H1 (cell line): ENCODE measurements around the gene AGBL1. TPM values are rescaled to one million over a fixed set of nuclear protein-coding genes. Genes with fewer than 3 reads are reported as not detected.

ENCODE experiments used
- GABPA ChIP-seq: IDR thresholded peaks from 2 replicates; pipeline ENCODE4 v1.6.1; 2011; ENCODE audit warnings: mild to moderate bottlenecking, low read length, moderate library complexity, borderline replicate concordance; ENCODE audit not compliant: insufficient read depth
- KDM1A ChIP-seq: fragments of 200-600, 300-600 bp; sonication (generic); IDR thresholded peaks from 2 replicates; pipeline ENCODE4 v1.7.1; 2016; ENCODE audit warnings: mild to moderate bottlenecking, low read length, borderline replicate concordance
- polyA plus RNA-seq, 7 experiments: library from polyadenylated mRNA; depleted of rRNA in 3 of 7; stranded (reverse) in 5 of 7; unstranded in 2 of 7; fragments of >200 nt in 5 of 7; fragments of 200-250 nt in 2 of 7; gene quantifications; 1 replicate in 5 of 7; 2 replicates in 1 of 7; 4 replicates in 1 of 7; pipeline versions ENCODE4 v1.2.1 to v1.2.3, GENCODE V29; 2011 to 2013; ENCODE audit warnings: missing spikeins in 2 of 7, mixed read lengths in 2 of 7
- total RNA-seq: library from RNA; stranded (reverse); fragmentation: NEBNext Ultra II Directional; extraction: Animal tissue kit (Norgen Biotek cat#: 25700); gene quantifications from 2 replicates; pipeline ENCODE4 v1.2.1, GENCODE V29; 2021

AGBL1 gene
- total and polyA plus RNA-seq, 2 of the 8 experiments (the other 6 are each of a cell fraction or from before 2014, with no cell fraction given) = not detected

DNA sequence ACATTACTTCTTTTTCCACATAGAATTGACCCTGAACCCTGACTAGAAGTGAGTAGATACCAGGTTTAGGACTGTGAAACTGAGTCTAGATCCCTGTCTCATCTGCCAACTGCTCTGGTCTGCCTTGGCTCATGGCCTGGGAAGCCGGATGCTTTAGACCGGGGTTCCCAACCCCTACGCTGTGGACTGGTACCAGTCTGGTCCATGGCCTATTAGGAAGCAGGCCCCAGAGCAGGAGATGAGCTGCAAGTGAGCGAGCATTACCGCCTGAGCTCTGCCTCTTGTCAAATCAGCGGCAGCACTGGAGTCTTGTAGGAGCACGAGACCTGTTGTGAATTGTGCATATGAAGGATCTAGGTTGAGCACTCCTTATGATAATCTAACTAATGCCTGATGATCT is 734.2 kb downstream of the AGBL1 start (continued):
- TF ChIP-seq GABPA (no peak), KDM1A (no peak)
